Sigmoid colon (tissue), 4 donors: ENCODE data around the gene UBR3.

Experiments used
- POLR2A ChIP-seq, 2 donors: fragments of 450-650 bp; IDR thresholded peaks; one replicate each; pipeline ENCODE4 v1.6.1; 2016; ENCODE audit warnings: antibody characterized with exemption in 2 of 2, mild to moderate bottlenecking in 2 of 2, moderate library complexity in 2 of 2
- POLR2AphosphoS5 ChIP-seq, 4 donors: sonication (generic); formaldehyde crosslinking; IDR thresholded peaks; one replicate each; pipeline ENCODE4 v1.6.1; 2017; ENCODE audit warnings: antibody characterized with exemption in 4 of 4
- TF ChIP-seq, protein P1 (sequence below), 4 experiments: fragments of 450-650 bp in 3 of 4; fragments of 200-600 bp in 1 of 4; IDR thresholded peaks; one replicate each; pipeline ENCODE4 v1.5.1; 2016 to 2019; ENCODE audit warnings: antibody characterized with exemption in 4 of 4, mild to moderate bottlenecking in 3 of 4, moderate library complexity in 2 of 4

- TF ChIP-seq, protein P1, sequence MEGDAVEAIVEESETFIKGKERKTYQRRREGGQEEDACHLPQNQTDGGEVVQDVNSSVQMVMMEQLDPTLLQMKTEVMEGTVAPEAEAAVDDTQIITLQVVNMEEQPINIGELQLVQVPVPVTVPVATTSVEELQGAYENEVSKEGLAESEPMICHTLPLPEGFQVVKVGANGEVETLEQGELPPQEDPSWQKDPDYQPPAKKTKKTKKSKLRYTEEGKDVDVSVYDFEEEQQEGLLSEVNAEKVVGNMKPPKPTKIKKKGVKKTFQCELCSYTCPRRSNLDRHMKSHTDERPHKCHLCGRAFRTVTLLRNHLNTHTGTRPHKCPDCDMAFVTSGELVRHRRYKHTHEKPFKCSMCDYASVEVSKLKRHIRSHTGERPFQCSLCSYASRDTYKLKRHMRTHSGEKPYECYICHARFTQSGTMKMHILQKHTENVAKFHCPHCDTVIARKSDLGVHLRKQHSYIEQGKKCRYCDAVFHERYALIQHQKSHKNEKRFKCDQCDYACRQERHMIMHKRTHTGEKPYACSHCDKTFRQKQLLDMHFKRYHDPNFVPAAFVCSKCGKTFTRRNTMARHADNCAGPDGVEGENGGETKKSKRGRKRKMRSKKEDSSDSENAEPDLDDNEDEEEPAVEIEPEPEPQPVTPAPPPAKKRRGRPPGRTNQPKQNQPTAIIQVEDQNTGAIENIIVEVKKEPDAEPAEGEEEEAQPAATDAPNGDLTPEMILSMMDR (IDR thresholded peaks at IDR 0.05): no peak
- TF ChIP-seq POLR2A (IDR thresholded peaks at IDR 0.05) (no peak), POLR2AphosphoS5 (IDR thresholded peaks at IDR 0.05) (no peak)
Observed at GRCh38 chr2:170034596-170034995, 207.3 kb downstream of the UBR3 start.
